HEK293 (cell line): ENCODE data around the gene PHACTR3.

Experiments used
- IKZF3 ChIP-seq: fragments of 450-650 bp; IDR thresholded peaks from 2 replicates; pipeline ENCODE4 v1.5.0; 2018; ENCODE audit warnings: missing biosample characterization, mild to moderate bottlenecking, missing genetic modification characterization, moderate library complexity
- ZNF324 ChIP-seq: fragments of 450-650 bp; formaldehyde crosslinking; IDR thresholded peaks from 2 replicates; pipeline ENCODE4 v1.5.1; 2016; ENCODE audit warnings: missing biosample characterization, missing genetic modification characterization
- TF ChIP-seq, protein P1 (sequence below): fragments of 450-650 bp; formaldehyde crosslinking; IDR thresholded peaks from 2 replicates; pipeline ENCODE4 v1.5.1; 2016; ENCODE audit warnings: missing biosample characterization, missing genetic modification characterization
- TF ChIP-seq, protein P2 (sequence below): fragments of 450-650 bp; formaldehyde crosslinking; IDR thresholded peaks from 2 replicates; pipeline ENCODE4 v1.5.1; 2016; ENCODE audit warnings: missing biosample characterization, missing genetic modification characterization

DNA sequence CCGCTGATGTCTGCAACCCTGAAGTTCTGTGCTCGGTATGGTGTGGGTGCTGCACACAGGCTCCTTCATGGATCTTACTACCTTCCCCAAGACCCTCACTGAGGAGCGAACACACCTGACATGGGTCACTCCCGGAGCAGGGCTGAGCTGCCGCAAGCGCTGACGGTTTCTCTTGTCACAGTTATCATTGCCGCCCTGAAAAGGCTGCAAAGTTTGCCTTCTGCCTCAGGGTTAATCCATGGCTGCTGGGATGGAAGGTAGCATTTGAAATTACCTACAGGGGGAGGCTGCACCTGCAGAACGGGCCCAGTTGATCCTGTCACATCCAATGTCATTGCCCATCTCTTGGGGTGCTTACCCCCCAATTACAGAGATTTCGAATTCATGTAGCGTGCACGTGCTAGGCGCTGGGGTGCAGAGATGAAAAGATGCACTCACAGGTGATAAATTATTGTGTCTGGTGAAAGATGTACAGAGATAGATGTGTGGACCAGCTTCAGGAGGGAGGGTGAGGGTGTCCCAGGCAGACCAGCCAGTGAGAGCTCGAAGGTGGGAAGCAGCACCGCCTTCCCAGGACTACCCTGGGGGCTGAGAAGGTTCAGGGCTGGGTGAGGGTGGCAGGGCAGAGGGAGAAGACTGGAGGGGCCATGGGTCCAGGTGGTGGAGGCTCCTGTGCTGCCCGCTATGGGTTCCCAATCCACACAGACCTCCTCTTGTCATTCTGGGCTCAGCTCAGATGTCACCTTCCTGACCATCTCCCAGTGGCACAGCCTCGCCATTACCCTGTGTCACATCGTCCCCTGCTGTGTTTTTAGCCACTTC lies 209.0 kb downstream of the PHACTR3 start:
- no peak for TF ChIP-seq IKZF3 (tag by site-specific recombination)
- TF ChIP-seq, protein P1, sequence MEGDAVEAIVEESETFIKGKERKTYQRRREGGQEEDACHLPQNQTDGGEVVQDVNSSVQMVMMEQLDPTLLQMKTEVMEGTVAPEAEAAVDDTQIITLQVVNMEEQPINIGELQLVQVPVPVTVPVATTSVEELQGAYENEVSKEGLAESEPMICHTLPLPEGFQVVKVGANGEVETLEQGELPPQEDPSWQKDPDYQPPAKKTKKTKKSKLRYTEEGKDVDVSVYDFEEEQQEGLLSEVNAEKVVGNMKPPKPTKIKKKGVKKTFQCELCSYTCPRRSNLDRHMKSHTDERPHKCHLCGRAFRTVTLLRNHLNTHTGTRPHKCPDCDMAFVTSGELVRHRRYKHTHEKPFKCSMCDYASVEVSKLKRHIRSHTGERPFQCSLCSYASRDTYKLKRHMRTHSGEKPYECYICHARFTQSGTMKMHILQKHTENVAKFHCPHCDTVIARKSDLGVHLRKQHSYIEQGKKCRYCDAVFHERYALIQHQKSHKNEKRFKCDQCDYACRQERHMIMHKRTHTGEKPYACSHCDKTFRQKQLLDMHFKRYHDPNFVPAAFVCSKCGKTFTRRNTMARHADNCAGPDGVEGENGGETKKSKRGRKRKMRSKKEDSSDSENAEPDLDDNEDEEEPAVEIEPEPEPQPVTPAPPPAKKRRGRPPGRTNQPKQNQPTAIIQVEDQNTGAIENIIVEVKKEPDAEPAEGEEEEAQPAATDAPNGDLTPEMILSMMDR: no peak
- TF ChIP-seq ZNF324 (tag by site-specific recombination): no peak
- TF ChIP-seq, protein P2, sequence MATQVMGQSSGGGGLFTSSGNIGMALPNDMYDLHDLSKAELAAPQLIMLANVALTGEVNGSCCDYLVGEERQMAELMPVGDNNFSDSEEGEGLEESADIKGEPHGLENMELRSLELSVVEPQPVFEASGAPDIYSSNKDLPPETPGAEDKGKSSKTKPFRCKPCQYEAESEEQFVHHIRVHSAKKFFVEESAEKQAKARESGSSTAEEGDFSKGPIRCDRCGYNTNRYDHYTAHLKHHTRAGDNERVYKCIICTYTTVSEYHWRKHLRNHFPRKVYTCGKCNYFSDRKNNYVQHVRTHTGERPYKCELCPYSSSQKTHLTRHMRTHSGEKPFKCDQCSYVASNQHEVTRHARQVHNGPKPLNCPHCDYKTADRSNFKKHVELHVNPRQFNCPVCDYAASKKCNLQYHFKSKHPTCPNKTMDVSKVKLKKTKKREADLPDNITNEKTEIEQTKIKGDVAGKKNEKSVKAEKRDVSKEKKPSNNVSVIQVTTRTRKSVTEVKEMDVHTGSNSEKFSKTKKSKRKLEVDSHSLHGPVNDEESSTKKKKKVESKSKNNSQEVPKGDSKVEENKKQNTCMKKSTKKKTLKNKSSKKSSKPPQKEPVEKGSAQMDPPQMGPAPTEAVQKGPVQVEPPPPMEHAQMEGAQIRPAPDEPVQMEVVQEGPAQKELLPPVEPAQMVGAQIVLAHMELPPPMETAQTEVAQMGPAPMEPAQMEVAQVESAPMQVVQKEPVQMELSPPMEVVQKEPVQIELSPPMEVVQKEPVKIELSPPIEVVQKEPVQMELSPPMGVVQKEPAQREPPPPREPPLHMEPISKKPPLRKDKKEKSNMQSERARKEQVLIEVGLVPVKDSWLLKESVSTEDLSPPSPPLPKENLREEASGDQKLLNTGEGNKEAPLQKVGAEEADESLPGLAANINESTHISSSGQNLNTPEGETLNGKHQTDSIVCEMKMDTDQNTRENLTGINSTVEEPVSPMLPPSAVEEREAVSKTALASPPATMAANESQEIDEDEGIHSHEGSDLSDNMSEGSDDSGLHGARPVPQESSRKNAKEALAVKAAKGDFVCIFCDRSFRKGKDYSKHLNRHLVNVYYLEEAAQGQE (tag by site-specific recombination): no peak
